ENCODE data around the gene CR1. TPM values are rescaled to one million over a fixed set of nuclear protein-coding genes. Genes with fewer than 3 reads are reported as not detected.

The CR1 gene
- total RNA-seq, 3 donors from 2014 or later = 0.84 to 7.2 (median 3.8) TPM

GRCh38 chr1:207504438-207504837 is 8.5 kb downstream of the CR1 start:
- ATAC-seq = no peak
- DNase-seq = no peak
- TF ChIP-seq CTCF (IDR thresholded peaks at IDR 0.05) = no peak
- H3K36me3 ChIP-seq (ENCODE audit: low read depth) = no peaks in the 10 kb centered on the region
- intact Hi-C loops (cut with DNase I, micrococcal nuclease) = no loop called here
- H3K4me1 ChIP-seq (ENCODE audit: low read depth) = no peaks in the 10 kb centered on the region
- H3K4me3 ChIP-seq = no peak overlapping the region
- no peaks in the 10 kb centered on the region for H3K9me3 ChIP-seq

- no peak for DNase-seq
- Histone ChIP-seq H3K9me3 (no peaks in the 10 kb centered on the region), H3K4me1 (ENCODE audit: low read depth) (no peaks in the 10 kb centered on the region), H3K36me3 (ENCODE audit: low read depth) (no peaks in the 10 kb centered on the region), H3K4me3 (no peak overlapping the region)
- intact Hi-C loops (cut with DNase I, micrococcal nuclease) = no loop called here
- no peak for ATAC-seq
- no peak for TF ChIP-seq CTCF (IDR thresholded peaks at IDR 0.05)
Measured at GRCh38 chr1:207510444-207510843, 14.5 kb downstream of the CR1 start.

DNA sequence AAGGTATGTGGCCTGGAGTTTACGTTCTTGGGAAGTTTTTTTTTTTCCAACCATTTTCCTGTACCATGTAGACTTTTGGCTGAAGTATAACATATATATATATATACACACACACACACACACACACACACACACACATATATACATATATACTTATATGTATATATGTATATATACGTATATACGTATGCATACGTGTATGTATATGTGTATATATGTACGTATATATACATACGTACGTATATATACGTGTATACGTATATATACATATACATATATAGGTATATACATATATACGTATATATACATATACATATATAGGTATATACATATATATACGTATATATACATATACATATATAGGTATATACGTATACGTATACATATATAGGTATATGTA is 18.9 kb downstream of the CR1 start:
- no peak overlapping the region for H3K4me3 ChIP-seq
- no peak for TF ChIP-seq CTCF (IDR thresholded peaks at IDR 0.05)
- no peaks in the 10 kb centered on the region for H3K9me3 ChIP-seq
- H3K36me3 ChIP-seq (ENCODE audit: low read depth) = no peaks in the 10 kb centered on the region
- no peak for DNase-seq
- no peak for ATAC-seq
- intact Hi-C loops (cut with DNase I, micrococcal nuclease) = no loop called here
- H3K4me1 ChIP-seq (ENCODE audit: low read depth) = no peaks in the 10 kb centered on the region

DNA sequence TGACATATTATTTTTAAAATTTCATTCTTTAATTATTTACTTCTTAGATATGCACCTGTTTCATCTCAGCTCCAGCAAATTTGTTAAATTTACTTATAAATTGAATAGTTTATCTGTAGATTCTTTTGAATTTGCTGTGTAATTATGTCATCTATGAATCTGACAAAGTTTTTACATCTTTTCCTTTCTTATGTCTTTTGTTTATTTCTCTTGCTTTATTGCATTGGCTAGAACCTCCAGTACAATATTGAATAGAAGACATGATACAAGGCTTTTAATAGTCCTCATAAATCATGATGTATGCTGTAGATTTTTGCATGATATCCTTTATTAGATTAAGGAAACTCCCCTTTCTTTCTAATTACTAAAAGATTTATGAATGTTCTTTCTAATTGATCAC is 20.8 kb downstream of the CR1 start:
- Histone ChIP-seq H3K9me3 (no peaks in the 10 kb centered on the region), H3K4me1 (ENCODE audit: low read depth) (no peaks in the 10 kb centered on the region), H3K36me3 (ENCODE audit: low read depth) (no peaks in the 10 kb centered on the region), H3K4me3 (no peak overlapping the region)
- ATAC-seq (no peak), DNase-seq (no peak)
- TF ChIP-seq CTCF (IDR thresholded peaks at IDR 0.05) = no peak
- intact Hi-C loops (cut with DNase I, micrococcal nuclease) = no loop called here

DNA sequence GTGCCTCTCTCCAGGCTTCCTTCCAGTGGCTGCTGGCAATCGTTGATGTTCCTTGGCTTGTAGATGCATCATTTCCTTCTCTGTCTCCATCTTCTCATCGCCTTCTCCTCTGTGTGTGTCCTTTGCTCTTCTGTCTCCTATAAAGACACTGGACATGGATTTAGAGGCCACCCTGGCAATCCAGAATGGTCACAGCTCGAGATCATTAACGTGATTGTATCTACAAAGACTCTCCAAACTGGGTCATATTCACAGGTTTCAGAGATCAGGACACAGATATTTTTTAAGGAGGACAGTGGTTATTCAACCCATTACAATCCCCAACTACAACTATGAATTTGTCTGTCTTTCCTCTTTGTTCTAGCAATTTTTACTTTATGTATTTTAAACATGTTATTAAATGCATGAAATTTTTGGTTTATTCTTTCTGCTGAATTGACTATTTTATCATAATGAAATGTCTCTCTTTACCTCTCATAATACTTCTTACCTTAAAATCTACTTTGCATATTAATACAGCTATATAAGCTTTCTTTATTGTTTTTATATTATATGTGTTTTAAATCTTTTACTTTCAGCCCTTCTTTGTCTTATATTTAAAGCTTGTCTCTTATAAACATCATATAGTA is 22.8 kb downstream of the CR1 start:
- no peak overlapping the region for H3K4me3 ChIP-seq
- intact Hi-C loops (cut with DNase I, micrococcal nuclease) = no loop called here
- H3K9me3 ChIP-seq = no peaks in the 10 kb centered on the region
- DNase-seq (no peak), ATAC-seq (no peak)
- no peak for TF ChIP-seq CTCF (IDR thresholded peaks at IDR 0.05)
- no peaks in the 10 kb centered on the region for H3K36me3 ChIP-seq (ENCODE audit: low read depth)
- no peaks in the 10 kb centered on the region for H3K4me1 ChIP-seq (ENCODE audit: low read depth)

Data from mucosa of descending colon (tissue), 3 donors.